IMR-90 (cell line): ENCODE data around the gene CHPF2. TPM values are rescaled to one million over a fixed set of nuclear protein-coding genes. Genes with fewer than 3 reads are reported as not detected.

Source experiments
- ATAC-seq: fragments of 200-7000 bp; cut with Tn5 transposase; 2 replicates; pipeline ENCODE4 v1.9.1; 2020; ENCODE audit warnings: low read depth, mild to moderate bottlenecking, moderate library complexity
- BruUV-seq: library from RNA; stranded (reverse); fragments of 400-500 nt; replicated peaks from 2 replicates; lab custom pipeline; 2021; lab: Mats Ljungman, UMichigan
- CTCF ChIA-PET: fragments of 300-600 bp; formaldehyde crosslinking; extraction: SDS; loops from one replicate; lab custom pipeline; 2021; ENCODE audit warnings: antibody characterized with exemption; lab: Yijun Ruan, JAX
- POLR2A ChIA-PET: fragments of 300-600 bp; sonication (Branson Sonifier 250); formaldehyde crosslinking; loops from one replicate; lab custom pipeline; 2022; ENCODE audit warnings: antibody characterized with exemption; ENCODE audit not compliant: unreplicated experiment; lab: Charles Lee
- DNase-seq: peaks from one replicate; pipeline ENCODE4 v3.0.0; 2013
- H2AFZ ChIP-seq: replicated peaks from 2 replicates; pipeline ENCODE3; 2013; ENCODE audit warnings: low read length, mild to moderate bottlenecking; ENCODE audit not compliant: poor library complexity
- H2AK5ac ChIP-seq: 2 replicates; pipeline ENCODE4 v1.6.1; 2013; ENCODE audit warnings: low read depth, low read length, inconsistent platforms
- H2AK9ac ChIP-seq: replicated peaks from 2 replicates; pipeline ENCODE3; 2013; ENCODE audit warnings: mild to moderate bottlenecking, low read depth, low read length, moderate library complexity; ENCODE audit not compliant: poor library complexity
- H2BK120ac ChIP-seq: 2 replicates; pipeline ENCODE4 v1.6.1; 2013; ENCODE audit warnings: low read depth, low read length, inconsistent platforms
- H2BK15ac ChIP-seq: 3 replicates; pipeline ENCODE4 v1.6.1; 2013; ENCODE audit warnings: low read depth, low read length, inconsistent platforms
- H2BK20ac ChIP-seq: 2 replicates; pipeline ENCODE4 v1.6.1; 2013; ENCODE audit warnings: low read depth, mild to moderate bottlenecking, inconsistent platforms, low read length, moderate library complexity
- H2BK5ac ChIP-seq: 2 replicates; pipeline ENCODE4 v1.6.1; 2013; ENCODE audit warnings: mild to moderate bottlenecking, low read depth, low read length, inconsistent platforms; ENCODE audit not compliant: poor library complexity, severe bottlenecking
- H3K14ac ChIP-seq: replicated peaks from 2 replicates; pipeline ENCODE4 v1.6.1; 2013; ENCODE audit warnings: low read depth, low read length, inconsistent platforms
- H3K18ac ChIP-seq: 2 replicates; pipeline ENCODE4 v1.6.1; 2013; ENCODE audit warnings: low read depth, low read length, control low read depth
- H3K23ac ChIP-seq: 2 replicates; pipeline ENCODE4 v1.6.1; 2013; ENCODE audit warnings: low read depth, low read length, inconsistent platforms
- H3K27ac ChIP-seq: 2 replicates; pipeline ENCODE4 v1.5.1; 2013; ENCODE audit warnings: mild to moderate bottlenecking, control low read depth, low read length; ENCODE audit not compliant: insufficient read depth
- H3K27me3 ChIP-seq: 2 replicates; pipeline ENCODE4 v1.6.1; 2013; ENCODE audit warnings: low read length; ENCODE audit not compliant: control insufficient read depth, insufficient read depth
- H3K36me3 ChIP-seq: 2 replicates; pipeline ENCODE4 v1.6.1; 2013; ENCODE audit warnings: low read length, mixed read lengths; ENCODE audit not compliant: control insufficient read depth, insufficient read depth
- H3K4ac ChIP-seq: 2 replicates; pipeline ENCODE4 v1.6.1; 2013; ENCODE audit warnings: low read depth, low read length, inconsistent platforms
- H3K4me1 ChIP-seq: 2 replicates; pipeline ENCODE4 v1.6.1; 2013; ENCODE audit warnings: low read length, mixed read lengths; ENCODE audit not compliant: control insufficient read depth, insufficient read depth
- H3K4me2 ChIP-seq: 2 replicates; pipeline ENCODE4 v1.6.1; 2013; ENCODE audit warnings: low read depth, mild to moderate bottlenecking, control low read depth, low read length, moderate library complexity
- H3K4me3 ChIP-seq: 2 replicates; pipeline ENCODE4 v1.5.1; 2013; ENCODE audit warnings: low read depth, mild to moderate bottlenecking, control low read depth, low read length, moderate library complexity; ENCODE audit not compliant: insufficient read depth
- H3K56ac ChIP-seq: 2 replicates; pipeline ENCODE4 v1.6.1; 2013; ENCODE audit warnings: low read length, inconsistent platforms; ENCODE audit not compliant: insufficient read depth; ENCODE audit errors: extremely low read depth
- H3K79me1 ChIP-seq, 2 experiments: 2 replicates each; pipeline ENCODE4 v1.6.1; 2013; ENCODE audit warnings: low read length in 2 of 2, inconsistent platforms in 1 of 2, low read depth in 1 of 2
- H3K9ac ChIP-seq: 2 replicates; pipeline ENCODE4 v1.6.1; 2013; ENCODE audit warnings: low read depth, low read length, control low read depth
- H3K9me1 ChIP-seq: 2 replicates; pipeline ENCODE4 v1.6.1; 2013; ENCODE audit warnings: low read length, inconsistent platforms; ENCODE audit not compliant: insufficient read depth
- H3K9me3 ChIP-seq: 2 replicates; pipeline ENCODE4 v1.6.1; 2013; ENCODE audit warnings: low read length; ENCODE audit not compliant: control insufficient read depth, insufficient read depth
- H4K20me1 ChIP-seq: 2 replicates; pipeline ENCODE4 v1.6.1; 2013; ENCODE audit warnings: low read length, inconsistent platforms; ENCODE audit not compliant: insufficient read depth
- H4K5ac ChIP-seq: 2 replicates; pipeline ENCODE4 v1.6.1; 2013; ENCODE audit warnings: mild to moderate bottlenecking, low read depth, low read length, control low read depth
- H4K8ac ChIP-seq, 2 experiments: 2 replicates each; pipeline ENCODE4 v1.6.1; 2013; ENCODE audit warnings: low read depth in 2 of 2, low read length in 2 of 2, control low read depth in 1 of 2, inconsistent platforms in 1 of 2
- H4K91ac ChIP-seq: 2 replicates; pipeline ENCODE4 v1.6.1; 2013; ENCODE audit warnings: low read depth, low read length, inconsistent platforms; ENCODE audit not compliant: insufficient read depth
- BHLHE40 ChIP-seq: fragments of 150-350 bp; IDR thresholded peaks from 2 replicates; pipeline ENCODE4 v1.6.1; 2016; ENCODE audit warnings: mild to moderate bottlenecking, low read depth, low read length
- CEBPB ChIP-seq: IDR thresholded peaks from 2 replicates; pipeline ENCODE4 v1.6.1; 2012; ENCODE audit warnings: low read depth, low read length, improper control_type of control experiment
- MAFK ChIP-seq: IDR thresholded peaks from 2 replicates; pipeline ENCODE4 v1.6.1; 2012; ENCODE audit warnings: low read depth, low read length, improper control_type of control experiment
- MXI1 ChIP-seq: IDR thresholded peaks from 2 replicates; pipeline ENCODE4 v1.6.1; 2012; ENCODE audit warnings: low read depth, mild to moderate bottlenecking, low read length, moderate library complexity, borderline replicate concordance
- POLR2A ChIP-seq: IDR thresholded peaks from 2 replicates; pipeline ENCODE4 v1.6.1; 2012; ENCODE audit warnings: mild to moderate bottlenecking, low read depth, low read length
- RAD21 ChIP-seq: IDR thresholded peaks from 2 replicates; pipeline ENCODE4 v1.6.1; 2012; ENCODE audit warnings: low read length, improper control_type of control experiment
- RCOR1 ChIP-seq: IDR thresholded peaks from 2 replicates; pipeline ENCODE4 v1.6.1; 2012; ENCODE audit warnings: mild to moderate bottlenecking, low read length, improper control_type of control experiment; ENCODE audit not compliant: insufficient replicate concordance
- RFX5 ChIP-seq: IDR thresholded peaks from 2 replicates; pipeline ENCODE4 v1.8.0; 2012; ENCODE audit warnings: low read depth, mild to moderate bottlenecking, low read length, moderate library complexity
- USF2 ChIP-seq: fragments of 150-350 bp; IDR thresholded peaks from 2 replicates; pipeline ENCODE4 v1.6.1; 2017; ENCODE audit warnings: mild to moderate bottlenecking, antibody characterized with exemption, low read length, low read depth
- WGBS, 2 experiments: methylation state at CpG; one replicate each; pipeline versions ENCODE4 v1.1.5 to v1.1.7; 2013; ENCODE audit warnings: missing lambda C conversion rate in 2 of 2; ENCODE audit not compliant: insufficient read length in 1 of 2; ENCODE audit errors: extremely low coverage in 2 of 2; 5-methylcytosine and 5-hydroxymethylcytosine counted together
- dilution Hi-C: fragments of 300-500 bp; cut with HindIII; formaldehyde crosslinking; loops from one replicate; pipeline ENCODE4 v1.14.3; 2018; ENCODE audit warnings: low sequenced_read_pairs; ENCODE audit not compliant: unreplicated experiment
- in situ Hi-C: fragments of 300-500 bp; cut with MboI; formaldehyde crosslinking; loops from 3 replicates; pipeline ENCODE4 v1.14.3; 2019; ENCODE audit warnings: low sequenced_read_pairs, inconsistent platforms, mixed read lengths
- intact Hi-C: fragments of 100-400 bp; cut with micrococcal nuclease; formaldehyde crosslinking; loops from 2 replicates; pipeline ENCODE4 v1.10.0; 2022
- polyA plus RNA-seq, 3 experiments: library from polyadenylated mRNA; depleted of rRNA; stranded (reverse); fragments of >200 nt; gene quantifications; 2 replicates each; pipeline ENCODE4 v1.2.3, GENCODE V29; 2012; ENCODE audit warnings: low replicate concordance in 1 of 3
- total RNA-seq: library from RNA; depleted of rRNA; stranded (reverse); fragments of >200 nt; gene quantifications from 2 replicates; pipeline ENCODE4 v1.2.3, GENCODE V29; 2012
- TF ChIP-seq, protein P1 (sequence below): fragments of 150-350 bp; IDR thresholded peaks from 2 replicates; pipeline ENCODE4 v1.6.1; 2016; ENCODE audit warnings: low read depth, mild to moderate bottlenecking, low read length, moderate library complexity, borderline replicate concordance

Gene CHPF2
- total and polyA plus RNA-seq, 2 of the 4 experiments (the other 2 are of a cell fraction): 26.2 to 77.0 TPM

DNA sequence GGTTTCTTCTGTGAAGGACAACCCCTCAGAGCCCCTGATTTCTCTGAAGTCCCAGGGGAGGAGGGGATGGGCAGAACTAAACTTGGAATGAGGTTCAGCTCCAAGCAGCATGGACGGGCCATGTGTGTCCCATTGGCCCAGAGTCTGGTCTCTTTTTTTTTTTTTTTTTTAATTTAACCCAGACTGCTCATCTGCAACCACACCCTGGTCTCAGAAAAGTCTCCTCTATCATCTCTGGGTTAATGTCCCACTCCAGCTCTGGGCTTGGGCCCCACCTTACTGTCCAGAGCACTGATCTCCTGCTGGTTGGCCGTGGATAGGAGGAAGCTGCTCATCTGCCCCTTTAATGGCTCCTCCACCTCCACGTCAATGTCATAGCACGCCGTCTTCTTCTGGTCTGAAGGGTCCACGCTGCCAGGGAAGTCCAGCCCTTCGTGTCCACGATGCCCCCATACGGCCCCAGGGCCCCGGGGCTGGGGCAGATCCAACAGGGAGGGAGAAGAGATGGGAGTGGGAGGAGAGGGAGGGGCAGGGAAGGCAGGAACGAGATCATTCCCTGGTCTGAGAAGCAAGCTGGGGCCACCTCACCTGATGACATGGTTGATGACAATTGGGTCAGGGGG, 7.7 kb downstream of the CHPF2 start (continued):
- no peak for TF ChIP-seq USF2
- TF ChIP-seq BHLHE40: no peak
- no peak for TF ChIP-seq RCOR1

- H3K4ac ChIP-seq: no peak overlapping the region
- no peak overlapping the region for H3K9ac ChIP-seq
- ChIA-PET CTCF (no interaction called here), POLR2A (interaction anchor here (1.1 kb wide), 1 partner anchor 11 kb away, joined by 3 read pairs; no protein-coding TSS in a partner anchor)
- H3K56ac ChIP-seq: no peak overlapping the region
- no peak overlapping the region for H3K4me3 ChIP-seq
- H3K27ac ChIP-seq: no peak overlapping the region
- no peak overlapping the region for H3K4me2 ChIP-seq
- H4K8ac ChIP-seq: no peak overlapping the region
- no peak overlapping the region for H2AK5ac ChIP-seq
- no peak for DNase-seq
- intact Hi-C loops (no loop called here), in situ Hi-C loops (no loop called here), dilution Hi-C loops (no loop called here)
- H2BK5ac ChIP-seq: no peak overlapping the region
- H3K14ac ChIP-seq: no peak overlapping the region
- H2AFZ ChIP-seq: no peak overlapping the region
- H3K23ac ChIP-seq: no peak overlapping the region
- H4K20me1 ChIP-seq: peaks cover 69% of the 10 kb centered on the region
- H4K5ac ChIP-seq: no peak overlapping the region; the same call in 1 of the 2 replicates
- H3K9me3 ChIP-seq: no peaks in the 10 kb centered on the region
- H2BK20ac ChIP-seq: no peak overlapping the region
- ATAC-seq: no peak
- H2BK120ac ChIP-seq: no peak overlapping the region
- H3K18ac ChIP-seq: no peak overlapping the region
- TF ChIP-seq BHLHE40 (no peak), POLR2A (no peak), MXI1 (no peak), RFX5 (no peak), RAD21 (no peak), CEBPB (no peak), RCOR1 (no peak), MAFK (no peak)
- TF ChIP-seq, protein P1, sequence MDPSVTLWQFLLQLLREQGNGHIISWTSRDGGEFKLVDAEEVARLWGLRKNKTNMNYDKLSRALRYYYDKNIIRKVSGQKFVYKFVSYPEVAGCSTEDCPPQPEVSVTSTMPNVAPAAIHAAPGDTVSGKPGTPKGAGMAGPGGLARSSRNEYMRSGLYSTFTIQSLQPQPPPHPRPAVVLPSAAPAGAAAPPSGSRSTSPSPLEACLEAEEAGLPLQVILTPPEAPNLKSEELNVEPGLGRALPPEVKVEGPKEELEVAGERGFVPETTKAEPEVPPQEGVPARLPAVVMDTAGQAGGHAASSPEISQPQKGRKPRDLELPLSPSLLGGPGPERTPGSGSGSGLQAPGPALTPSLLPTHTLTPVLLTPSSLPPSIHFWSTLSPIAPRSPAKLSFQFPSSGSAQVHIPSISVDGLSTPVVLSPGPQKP: no peak
- H2AK9ac ChIP-seq: peak overlapping the region; percentile 37
- H3K27me3 ChIP-seq: no peaks in the 10 kb centered on the region
- no CpG with 5 or more reads among the region's 4 CpGs for WGBS, 2 experiments
- no peak overlapping the region for H4K91ac ChIP-seq
- peaks cover 8 to 86% of the 10 kb centered on the region in 2 experiments for H3K79me1 ChIP-seq
- H3K4me1 ChIP-seq: peaks cover 6% of the 10 kb centered on the region; the same call in 1 of the 2 replicates
- no TSS peak for BruUV-seq
- H3K9me1 ChIP-seq: no peaks in the 10 kb centered on the region
- peaks cover 71% of the 10 kb centered on the region for H3K36me3 ChIP-seq
- no peak overlapping the region for H2BK15ac ChIP-seq
Observed at GRCh38 chr7:151240536-151240935, 8.3 kb downstream of the CHPF2 start.
